ENCODE data around the gene TPP2.

Gene TPP2

GRCh38 chr13:102657630-102658029 is 60.8 kb downstream of the TPP2 start:
- no peak overlapping the region for H3K9ac ChIP-seq (ENCODE audit: low read length)
- H3K4me3 ChIP-seq (ENCODE audit: low read depth, low read length), result no peak overlapping the region
- H3K27ac ChIP-seq (ENCODE audit: low read depth, low read length), result no peak overlapping the region
- peaks cover 4% of the 10 kb centered on the region for H3K79me1 ChIP-seq (ENCODE audit: low read length)
- H3K79me2 ChIP-seq (ENCODE audit: control insufficient read depth, insufficient read depth, low read length, poor library complexity), result no peaks in the 10 kb centered on the region
- no peak overlapping the region for H4K8ac ChIP-seq (ENCODE audit: low read depth, low read length)
- H2BK120ac ChIP-seq (ENCODE audit: insufficient read depth, low read length, poor library complexity), result no peak overlapping the region
- H2AK5ac ChIP-seq (ENCODE audit: low read length), result no peak overlapping the region
- H4K91ac ChIP-seq (ENCODE audit: low read depth, low read length), result no peak overlapping the region
- no peak overlapping the region for H4K12ac ChIP-seq (ENCODE audit: low read depth, low read length)
- H3K4me1 ChIP-seq (ENCODE audit: control insufficient read depth in 1 of 2, insufficient read depth in 2 of 2, low read length in 2 of 2), result peaks cover 5% of the 10 kb centered on the region in 2 experiments
- H3K4me2 ChIP-seq (ENCODE audit: low read length), result no peak overlapping the region
- no peak overlapping the region for H3K23ac ChIP-seq (ENCODE audit: low read length)
- H3K36me3 ChIP-seq (ENCODE audit: control insufficient read depth in 1 of 2, insufficient read depth in 2 of 2, low read length in 2 of 2), result peaks cover 7 to 12% of the 10 kb centered on the region in 2 experiments
- H3K27me3 ChIP-seq (ENCODE audit: insufficient read depth, low read length), result no peaks in the 10 kb centered on the region
- H2BK5ac ChIP-seq (ENCODE audit: low read depth, low read length, poor library complexity), result no peak overlapping the region
- DNase-seq, result no peak
- no peak overlapping the region for H2AFZ ChIP-seq (ENCODE audit: insufficient read depth, low read length, poor library complexity)
- no peaks in the 10 kb centered on the region for H3K9me3 ChIP-seq (ENCODE audit: insufficient read depth, low read depth, low read length)
- no peak overlapping the region for H3K4ac ChIP-seq (ENCODE audit: low read depth, low read length)
- H3K18ac ChIP-seq (ENCODE audit: low read length), result no peak overlapping the region
- WGBS (ENCODE audit: extremely low coverage, insufficient coverage, insufficient read length), result no CpG with 5 or more reads among the region's 6 CpGs
- no peak overlapping the region for H2BK12ac ChIP-seq (ENCODE audit: low read length)
- H3K14ac ChIP-seq (ENCODE audit: low read length), result no peak overlapping the region

GRCh38 chr13:102658660-102659059 is 61.9 kb downstream of the TPP2 start:
- H3K4me1 ChIP-seq (ENCODE audit: control insufficient read depth in 1 of 2, insufficient read depth in 2 of 2, low read length in 2 of 2), result peaks cover 5% of the 10 kb centered on the region in 2 experiments
- no peak overlapping the region for H3K23ac ChIP-seq (ENCODE audit: low read length)
- H3K4me2 ChIP-seq (ENCODE audit: low read length), result no peak overlapping the region
- H3K14ac ChIP-seq (ENCODE audit: low read length), result no peak overlapping the region
- no peak overlapping the region for H2BK5ac ChIP-seq (ENCODE audit: low read depth, low read length, poor library complexity)
- H4K91ac ChIP-seq (ENCODE audit: low read depth, low read length), result no peak overlapping the region
- H2AFZ ChIP-seq (ENCODE audit: insufficient read depth, low read length, poor library complexity), result no peak overlapping the region
- H2BK120ac ChIP-seq (ENCODE audit: insufficient read depth, low read length, poor library complexity), result no peak overlapping the region
- H4K8ac ChIP-seq (ENCODE audit: low read depth, low read length), result no peak overlapping the region
- no peak overlapping the region for H3K4me3 ChIP-seq (ENCODE audit: low read depth, low read length)
- no peaks in the 10 kb centered on the region for H3K9me3 ChIP-seq (ENCODE audit: insufficient read depth, low read depth, low read length)
- no CpG with 5 or more reads among the region's 3 CpGs for WGBS (ENCODE audit: extremely low coverage, insufficient coverage, insufficient read length)
- H3K27me3 ChIP-seq (ENCODE audit: insufficient read depth, low read length), result no peaks in the 10 kb centered on the region
- H2AK5ac ChIP-seq (ENCODE audit: low read length), result no peak overlapping the region
- no peak for DNase-seq
- no peak overlapping the region for H4K12ac ChIP-seq (ENCODE audit: low read depth, low read length)
- no peak overlapping the region for H2BK12ac ChIP-seq (ENCODE audit: low read length)
- no peak overlapping the region for H3K4ac ChIP-seq (ENCODE audit: low read depth, low read length)
- no peak overlapping the region for H3K27ac ChIP-seq (ENCODE audit: low read depth, low read length)
- peaks cover 4% of the 10 kb centered on the region for H3K79me1 ChIP-seq (ENCODE audit: low read length)
- no peak overlapping the region for H3K9ac ChIP-seq (ENCODE audit: low read length)
- H3K79me2 ChIP-seq (ENCODE audit: control insufficient read depth, insufficient read depth, low read length, poor library complexity), result no peaks in the 10 kb centered on the region
- H3K18ac ChIP-seq (ENCODE audit: low read length), result no peak overlapping the region
- H3K36me3 ChIP-seq (ENCODE audit: control insufficient read depth in 1 of 2, insufficient read depth in 2 of 2, low read length in 2 of 2), result peaks cover 7 to 9% of the 10 kb centered on the region in 2 experiments

GRCh38 chr13:102659168-102659713 is 62.5 kb downstream of the TPP2 start:
- no peak overlapping the region for H3K14ac ChIP-seq (ENCODE audit: low read length)
- no peak overlapping the region for H3K18ac ChIP-seq (ENCODE audit: low read length)
- no peak overlapping the region for H2BK5ac ChIP-seq (ENCODE audit: low read depth, low read length, poor library complexity)
- H3K23ac ChIP-seq (ENCODE audit: low read length), result no peak overlapping the region
- no peak overlapping the region for H4K8ac ChIP-seq (ENCODE audit: low read depth, low read length)
- no peaks in the 10 kb centered on the region for H3K27me3 ChIP-seq (ENCODE audit: insufficient read depth, low read length)
- no peak overlapping the region for H2AFZ ChIP-seq (ENCODE audit: insufficient read depth, low read length, poor library complexity)
- peaks cover 4% of the 10 kb centered on the region for H3K79me1 ChIP-seq (ENCODE audit: low read length)
- no peak overlapping the region for H3K4ac ChIP-seq (ENCODE audit: low read depth, low read length)
- H4K12ac ChIP-seq (ENCODE audit: low read depth, low read length), result no peak overlapping the region
- no peak overlapping the region for H3K27ac ChIP-seq (ENCODE audit: low read depth, low read length)
- no peak overlapping the region for H3K4me3 ChIP-seq (ENCODE audit: low read depth, low read length)
- H2BK120ac ChIP-seq (ENCODE audit: insufficient read depth, low read length, poor library complexity), result no peak overlapping the region
- DNase-seq, result no peak
- peaks cover 5% of the 10 kb centered on the region in 2 experiments for H3K4me1 ChIP-seq (ENCODE audit: control insufficient read depth in 1 of 2, insufficient read depth in 2 of 2, low read length in 2 of 2)
- H3K79me2 ChIP-seq (ENCODE audit: control insufficient read depth, insufficient read depth, low read length, poor library complexity), result no peaks in the 10 kb centered on the region
- no peak overlapping the region for H3K9ac ChIP-seq (ENCODE audit: low read length)
- no peaks in the 10 kb centered on the region for H3K9me3 ChIP-seq (ENCODE audit: insufficient read depth, low read depth, low read length)
- no peak overlapping the region for H3K4me2 ChIP-seq (ENCODE audit: low read length)
- H3K36me3 ChIP-seq (ENCODE audit: control insufficient read depth in 1 of 2, insufficient read depth in 2 of 2, low read length in 2 of 2), result peaks cover 7 to 9% of the 10 kb centered on the region in 2 experiments
- H2AK5ac ChIP-seq (ENCODE audit: low read length), result no peak overlapping the region
- H4K91ac ChIP-seq (ENCODE audit: low read depth, low read length), result no peak overlapping the region
- no peak overlapping the region for H2BK12ac ChIP-seq (ENCODE audit: low read length)

GRCh38 chr13:102667023-102667422 is 70.2 kb downstream of the TPP2 start:
- Histone ChIP-seq H3K4ac (ENCODE audit: low read depth, low read length) (no peak overlapping the region), H3K14ac (ENCODE audit: low read length) (no peak overlapping the region), H3K79me1 (ENCODE audit: low read length) (no peaks in the 10 kb centered on the region), H4K12ac (ENCODE audit: low read depth, low read length) (no peak overlapping the region), H3K18ac (ENCODE audit: low read length) (no peak overlapping the region), H4K91ac (ENCODE audit: low read depth, low read length) (no peak overlapping the region), H3K79me2 (ENCODE audit: control insufficient read depth, insufficient read depth, low read length, poor library complexity) (no peaks in the 10 kb centered on the region), H3K4me2 (ENCODE audit: low read length) (no peak overlapping the region), H4K8ac (ENCODE audit: low read depth, low read length) (no peak overlapping the region), H3K4me1 (ENCODE audit: control insufficient read depth in 1 of 2, insufficient read depth in 2 of 2, low read length in 2 of 2) (no peaks in the 10 kb centered on the region), H3K9me3 (ENCODE audit: insufficient read depth, low read depth, low read length) (peaks cover 5% of the 10 kb centered on the region), H2BK12ac (ENCODE audit: low read length) (no peak overlapping the region), H3K9ac (ENCODE audit: low read length) (no peak overlapping the region), H2AFZ (ENCODE audit: insufficient read depth, low read length, poor library complexity) (no peak overlapping the region), H3K27ac (ENCODE audit: low read depth, low read length) (no peak overlapping the region), H2BK120ac (ENCODE audit: insufficient read depth, low read length, poor library complexity) (no peak overlapping the region), H3K36me3 (ENCODE audit: control insufficient read depth in 1 of 2, insufficient read depth in 2 of 2, low read length in 2 of 2) (peaks cover 12 to 23% of the 10 kb centered on the region in 2 experiments), H3K27me3 (ENCODE audit: insufficient read depth, low read length) (no peaks in the 10 kb centered on the region), H3K23ac (ENCODE audit: low read length) (no peak overlapping the region), H2BK5ac (ENCODE audit: low read depth, low read length, poor library complexity) (no peak overlapping the region), H2AK5ac (ENCODE audit: low read length) (no peak overlapping the region), H3K4me3 (ENCODE audit: low read depth, low read length) (no peak overlapping the region)
- peak in 1 of 2 donors; percentile 67 for DNase-seq
